GM12878 (cell line): ENCODE measurements around the gene CCDC137. TPM values are rescaled to one million over a fixed set of nuclear protein-coding genes. Genes with fewer than 3 reads are reported as not detected.
"Not testable (repeated sequence)": the region's sequence is repeated elsewhere in the genome, so short reads cannot be mapped to it uniquely, and the experiment has no call there.

ENCODE experiments used
- ATAC-seq: fragments of 200-7000 bp; cut with Tn5 transposase; 3 replicates; pipeline ENCODE4 v1.9.1; 2020; ENCODE audit warnings: mild to moderate bottlenecking, moderate library complexity
- BruUV-seq: library from RNA; stranded (reverse); fragments of 400-500 nt; replicated peaks from 2 replicates; lab custom pipeline; 2021; lab: Mats Ljungman, UMichigan
- CTCF ChIA-PET: fragments of 300-600 bp; sonication (Branson Sonifier 250); formaldehyde crosslinking; extraction: SDS; loops from one replicate; lab custom pipeline; 2021; ENCODE audit warnings: inconsistent platforms; lab: Yijun Ruan, JAX
- POLR2A ChIA-PET: fragments of 350-600 bp; formaldehyde crosslinking; extraction: SDS; loops from one replicate; lab custom pipeline; 2021; ENCODE audit warnings: inconsistent platforms; lab: Charles Lee
- RAD21 ChIA-PET: fragments of 300-600 bp; sonication (Branson Sonifier 250); formaldehyde crosslinking; loops from one replicate; lab custom pipeline; 2023; ENCODE audit warnings: antibody characterized with exemption; ENCODE audit not compliant: unreplicated experiment; lab: Charles Lee
- SMC1A ChIA-PET: fragments of 300-600 bp; sonication (Branson Sonifier 250); formaldehyde crosslinking; loops from one replicate; lab custom pipeline; 2023; ENCODE audit not compliant: unreplicated experiment, uncharacterized antibody; lab: Charles Lee
- DNase-seq: peaks from one replicate; pipeline ENCODE4 v3.0.0-alpha.2; 2011; ENCODE audit warnings: low read depth, low spot score
- FAIRE-seq: peaks from 3 replicates; lab custom pipeline; 2011; peaks lifted over from hg19 to GRCh38; lab: Jason Lieb, UNC
- H2AFZ ChIP-seq: 2 replicates; pipeline ENCODE4 v1.6.0; 2011; ENCODE audit warnings: low read depth, low read length, control low read depth; ENCODE audit not compliant: control insufficient read depth
- H3K27ac ChIP-seq: 2 replicates; pipeline ENCODE4 v1.5.1; 2011; ENCODE audit warnings: control low read depth; ENCODE audit not compliant: control insufficient read depth, insufficient read depth
- H3K27me3 ChIP-seq, 2 experiments: replicated peaks in 1 of 2; 2 replicates each; pipeline versions ENCODE4 v1.6.0 to v1.6.1; 2011; ENCODE audit warnings: low read length in 1 of 2; ENCODE audit not compliant: control insufficient read depth in 2 of 2, insufficient read depth in 2 of 2
- H3K36me3 ChIP-seq, 2 experiments: 2 replicates each; pipeline ENCODE4 v1.5.1; 2011; ENCODE audit warnings: low read length in 1 of 2; ENCODE audit not compliant: control insufficient read depth in 2 of 2, insufficient read depth in 2 of 2
- H3K4me1 ChIP-seq: 2 replicates; pipeline ENCODE4 v1.6.1; 2011; ENCODE audit warnings: mild to moderate bottlenecking, low read length, moderate library complexity, mixed read lengths; ENCODE audit not compliant: control insufficient read depth, insufficient read depth
- H3K4me2 ChIP-seq: 2 replicates; pipeline ENCODE4 v1.6.0; 2011; ENCODE audit warnings: control low read depth; ENCODE audit not compliant: control insufficient read depth, insufficient read depth
- H3K4me3 ChIP-seq: fragments of 200-600 bp; sonication (generic); 2 replicates; pipeline ENCODE4 v1.5.1; 2016
- H3K79me2 ChIP-seq: 2 replicates; pipeline ENCODE4 v1.6.0; 2011; ENCODE audit warnings: low read length; ENCODE audit not compliant: control insufficient read depth, insufficient read depth
- H3K9ac ChIP-seq: 2 replicates; pipeline ENCODE4 v1.8.0; 2011; ENCODE audit warnings: low read length, control low read depth, mixed read lengths; ENCODE audit not compliant: control insufficient read depth, insufficient read depth
- H3K9me3 ChIP-seq: replicated peaks from 3 replicates; pipeline ENCODE4 v1.5.1; 2011; ENCODE audit warnings: mild to moderate bottlenecking, low read length; ENCODE audit not compliant: control insufficient read depth, insufficient read depth
- H4K20me1 ChIP-seq: 2 replicates; pipeline ENCODE4 v1.6.0; 2011; ENCODE audit not compliant: control insufficient read depth, insufficient read depth
- CEBPZ ChIP-seq: fragments of 150-350 bp; IDR thresholded peaks from 2 replicates; pipeline ENCODE4 v1.6.1; 2016; ENCODE audit warnings: low read depth, low read length
- SMARCA5 ChIP-seq: fragments of 450-650 bp; IDR thresholded peaks from 2 replicates; pipeline ENCODE4 v1.6.1; 2017; ENCODE audit warnings: mild to moderate bottlenecking
- WGBS: methylation state at CpG from one replicate; pipeline ENCODE4 v1.1.6; 2016; ENCODE audit warnings: low lambda C conversion rate; ENCODE audit not compliant: insufficient replicate concordance, insufficient coverage; ENCODE audit errors: missing lambda C conversion rate; 5-methylcytosine and 5-hydroxymethylcytosine counted together
- in situ Hi-C: fragments of 300-500 bp; cut with MboI; formaldehyde crosslinking; loops from 9 replicates; pipeline ENCODE4 v1.14.3; 2018; ENCODE audit warnings: mixed read lengths
- intact Hi-C: fragments of 100-400 bp; cut with micrococcal nuclease; formaldehyde crosslinking; loops from one replicate; pipeline ENCODE4 v1.14.2; 2022; ENCODE audit not compliant: unreplicated experiment
- polyA plus RNA-seq, 11 experiments: library from polyadenylated mRNA; depleted of rRNA in 4 of 11; unstranded in 6 of 11; stranded (reverse) in 5 of 11; fragments of >200 nt; fragmentation: Nextera tagmentation in 4 of 11; fragmentation: Illumina TruSeq in 1 of 11; extraction: Ambion mirVana in 4 of 11; extraction: Trizol in 1 of 11; gene quantifications; 1 replicate in 1 of 11; 2 replicates in 10 of 11; pipeline versions ENCODE4 v1.2.1 to v1.2.3, GENCODE V29; 2011 to 2016; ENCODE audit warnings: inconsistent platforms in 2 of 11, missing spikeins in 2 of 11, low read depth in 1 of 11
- total RNA-seq, 4 experiments: library from RNA; depleted of rRNA in 3 of 4; stranded (reverse); fragments of >200 nt in 3 of 4; fragmentation: Illumina TruSeq in 1 of 4; extraction: Trizol in 1 of 4; gene quantifications; 2 replicates each; pipeline versions ENCODE4 v1.2.1 to v1.2.3, GENCODE V29; 2013 to 2021

CCDC137 gene
- total and polyA plus RNA-seq, 10 of the 15 experiments (the other 5 are each of a cell fraction or from before 2014, with no cell fraction given), result 2.2 to 45.4 (median 22.1) TPM

GRCh38 chr17:81616877-81617276, 49.7 kb upstream of the CCDC137 start:
- no peaks in the 10 kb centered on the region for H3K9me3 ChIP-seq
- CTCF ChIA-PET, result no interaction called here
- H4K20me1 ChIP-seq, result no peaks in the 10 kb centered on the region
- 36% methylated on average over 7 of the region's 7 CpGs for WGBS
- SMC1A ChIA-PET, result no interaction called here
- H3K27me3 ChIP-seq, result no peaks in the 10 kb centered on the region
- no peak overlapping the region for H3K27ac ChIP-seq
- peaks cover 13 to 24% of the 10 kb centered on the region in 2 experiments for H3K36me3 ChIP-seq
- FAIRE-seq, result no peak
- TF ChIP-seq SMARCA5 (no peak), CEBPZ (no peak)
- no peak overlapping the region for H3K9ac ChIP-seq
- POLR2A ChIA-PET, result no interaction called here
- H3K4me3 ChIP-seq, result no peak overlapping the region
- no peak overlapping the region for H3K4me2 ChIP-seq
- RAD21 ChIA-PET, result no interaction called here
- no peak overlapping the region for H2AFZ ChIP-seq
- H3K79me2 ChIP-seq, result peaks cover 3% of the 10 kb centered on the region; the same call in 1 of the 2 replicates
- no TSS peak for BruUV-seq
- intact Hi-C loops, result no loop called here
- DNase-seq, result no peak
- no peak for ATAC-seq
- no peaks in the 10 kb centered on the region for H3K4me1 ChIP-seq
- in situ Hi-C loops, result no loop called here

- ATAC-seq, DNase-seq, H2AFZ ChIP-seq, CTCF ChIA-PET, H3K4me2 ChIP-seq, intact Hi-C loops, H3K79me2 ChIP-seq, H3K4me3 ChIP-seq, H4K20me1 ChIP-seq, FAIRE-seq, in situ Hi-C loops, H3K27ac ChIP-seq, H3K4me1 ChIP-seq, POLR2A ChIA-PET, SMC1A ChIA-PET, H3K9ac ChIP-seq, RAD21 ChIA-PET, BruUV-seq, H3K9me3 ChIP-seq, H3K27me3 ChIP-seq: not testable (repeated sequence)
- peaks cover 16 to 20% of the 10 kb centered on the region in 2 experiments for H3K36me3 ChIP-seq
- no CpG with 5 or more reads among the region's 36 CpGs for WGBS
Measured at GRCh38 chr17:81618307-81618706, 48.2 kb upstream of the CCDC137 start.
